GM12874 (cell line): ENCODE results near the gene SKP1.

Experiments
- TF ChIP-seq, protein P1 (sequence below): IDR thresholded peaks from 2 replicates; pipeline ENCODE4 v1.5.1; 2011; ENCODE audit warnings: low read depth, mild to moderate bottlenecking, control low read depth, low read length, moderate library complexity; ENCODE audit not compliant: insufficient read depth

Gene SKP1

DNA sequence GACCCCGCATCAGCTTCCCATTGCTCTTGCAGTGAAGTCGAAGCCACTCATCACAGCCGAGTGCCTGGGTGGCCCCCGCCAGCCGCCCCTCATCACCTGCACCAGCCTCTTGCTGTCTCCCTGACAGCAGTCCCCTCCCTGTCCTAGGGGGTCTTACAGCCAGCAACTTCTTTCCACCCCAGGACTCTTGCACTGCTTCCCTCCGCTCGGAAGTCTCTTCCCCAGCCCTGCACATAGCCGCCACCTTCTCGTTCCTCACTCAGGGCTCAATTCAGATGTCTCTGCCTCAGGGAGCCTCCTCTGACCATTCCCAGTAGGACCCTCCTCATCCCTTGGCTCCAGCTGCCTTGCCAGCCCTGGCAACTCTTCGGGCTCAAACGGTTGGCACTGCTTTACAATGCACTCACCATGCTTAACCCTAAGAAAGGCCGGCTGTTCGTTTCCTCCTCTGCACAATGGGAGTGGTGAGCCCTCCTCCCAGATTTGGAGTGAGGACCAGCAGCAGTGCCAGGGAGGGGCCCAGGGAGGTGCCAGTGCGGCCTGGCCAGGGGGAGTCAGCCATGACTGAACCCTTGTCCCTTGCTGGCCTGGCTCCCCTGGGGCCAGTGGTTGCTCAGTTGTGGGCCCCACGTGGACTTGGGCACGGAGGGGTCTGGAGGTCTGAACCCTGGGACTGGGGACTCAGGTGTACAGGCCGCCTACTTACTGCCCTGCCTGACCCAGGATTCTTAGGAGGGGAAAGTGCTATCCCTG is 56.2 kb downstream of the SKP1 start:
- TF ChIP-seq, protein P1, sequence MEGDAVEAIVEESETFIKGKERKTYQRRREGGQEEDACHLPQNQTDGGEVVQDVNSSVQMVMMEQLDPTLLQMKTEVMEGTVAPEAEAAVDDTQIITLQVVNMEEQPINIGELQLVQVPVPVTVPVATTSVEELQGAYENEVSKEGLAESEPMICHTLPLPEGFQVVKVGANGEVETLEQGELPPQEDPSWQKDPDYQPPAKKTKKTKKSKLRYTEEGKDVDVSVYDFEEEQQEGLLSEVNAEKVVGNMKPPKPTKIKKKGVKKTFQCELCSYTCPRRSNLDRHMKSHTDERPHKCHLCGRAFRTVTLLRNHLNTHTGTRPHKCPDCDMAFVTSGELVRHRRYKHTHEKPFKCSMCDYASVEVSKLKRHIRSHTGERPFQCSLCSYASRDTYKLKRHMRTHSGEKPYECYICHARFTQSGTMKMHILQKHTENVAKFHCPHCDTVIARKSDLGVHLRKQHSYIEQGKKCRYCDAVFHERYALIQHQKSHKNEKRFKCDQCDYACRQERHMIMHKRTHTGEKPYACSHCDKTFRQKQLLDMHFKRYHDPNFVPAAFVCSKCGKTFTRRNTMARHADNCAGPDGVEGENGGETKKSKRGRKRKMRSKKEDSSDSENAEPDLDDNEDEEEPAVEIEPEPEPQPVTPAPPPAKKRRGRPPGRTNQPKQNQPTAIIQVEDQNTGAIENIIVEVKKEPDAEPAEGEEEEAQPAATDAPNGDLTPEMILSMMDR: no peak

DNA sequence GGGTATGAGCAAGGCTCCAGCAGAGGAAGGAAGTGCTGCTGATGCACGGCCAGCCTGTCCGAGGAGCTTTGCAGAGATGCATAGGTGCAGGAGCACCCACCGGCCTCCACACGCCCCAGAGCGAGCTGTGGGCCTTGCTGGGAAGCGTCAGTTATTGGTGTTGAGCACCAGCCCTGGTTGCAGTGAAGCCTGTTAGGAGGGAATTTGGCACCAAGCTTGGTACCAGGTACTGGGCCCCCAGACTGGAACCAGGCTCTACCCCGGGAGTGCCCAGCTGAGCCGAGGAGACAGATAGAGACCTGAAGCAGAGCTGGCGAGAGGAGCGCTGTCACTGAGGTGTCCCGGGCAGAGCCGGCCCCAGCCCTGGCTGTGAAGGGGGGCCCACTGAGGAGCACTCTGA is 57.0 kb downstream of the SKP1 start:
- TF ChIP-seq, protein P1: no peak

DNA sequence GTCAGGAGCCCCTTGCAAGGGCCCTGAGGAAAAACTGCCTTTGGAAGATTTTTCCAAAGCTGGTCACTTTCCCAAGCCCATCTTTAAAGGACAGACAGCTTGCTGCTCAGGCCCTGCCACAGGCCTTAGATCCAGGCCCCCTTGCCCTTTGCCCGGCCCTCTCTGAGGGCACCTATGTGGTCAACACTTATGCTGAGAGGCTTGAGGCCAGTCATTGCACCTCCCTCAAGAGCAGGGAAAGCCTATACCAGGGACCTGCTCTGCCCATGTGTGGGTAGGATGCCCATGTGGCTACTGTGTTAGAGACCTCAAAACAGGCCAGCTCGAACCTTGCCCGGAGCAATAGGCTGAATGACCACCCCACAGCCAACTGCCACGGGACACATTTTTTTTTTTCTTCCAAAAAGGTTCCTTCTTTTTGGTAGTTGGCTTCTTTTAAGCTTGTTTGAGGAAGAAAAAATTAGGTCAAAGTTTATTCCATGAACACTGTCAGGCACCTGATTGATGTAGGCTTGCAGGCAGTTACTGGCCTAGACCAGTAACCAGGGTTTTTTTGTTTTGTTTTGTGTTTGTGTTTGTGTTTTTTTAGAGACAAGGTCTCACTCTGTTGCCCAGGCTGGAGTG is 58.4 kb downstream of the SKP1 start:
- TF ChIP-seq, protein P1: no peak

DNA sequence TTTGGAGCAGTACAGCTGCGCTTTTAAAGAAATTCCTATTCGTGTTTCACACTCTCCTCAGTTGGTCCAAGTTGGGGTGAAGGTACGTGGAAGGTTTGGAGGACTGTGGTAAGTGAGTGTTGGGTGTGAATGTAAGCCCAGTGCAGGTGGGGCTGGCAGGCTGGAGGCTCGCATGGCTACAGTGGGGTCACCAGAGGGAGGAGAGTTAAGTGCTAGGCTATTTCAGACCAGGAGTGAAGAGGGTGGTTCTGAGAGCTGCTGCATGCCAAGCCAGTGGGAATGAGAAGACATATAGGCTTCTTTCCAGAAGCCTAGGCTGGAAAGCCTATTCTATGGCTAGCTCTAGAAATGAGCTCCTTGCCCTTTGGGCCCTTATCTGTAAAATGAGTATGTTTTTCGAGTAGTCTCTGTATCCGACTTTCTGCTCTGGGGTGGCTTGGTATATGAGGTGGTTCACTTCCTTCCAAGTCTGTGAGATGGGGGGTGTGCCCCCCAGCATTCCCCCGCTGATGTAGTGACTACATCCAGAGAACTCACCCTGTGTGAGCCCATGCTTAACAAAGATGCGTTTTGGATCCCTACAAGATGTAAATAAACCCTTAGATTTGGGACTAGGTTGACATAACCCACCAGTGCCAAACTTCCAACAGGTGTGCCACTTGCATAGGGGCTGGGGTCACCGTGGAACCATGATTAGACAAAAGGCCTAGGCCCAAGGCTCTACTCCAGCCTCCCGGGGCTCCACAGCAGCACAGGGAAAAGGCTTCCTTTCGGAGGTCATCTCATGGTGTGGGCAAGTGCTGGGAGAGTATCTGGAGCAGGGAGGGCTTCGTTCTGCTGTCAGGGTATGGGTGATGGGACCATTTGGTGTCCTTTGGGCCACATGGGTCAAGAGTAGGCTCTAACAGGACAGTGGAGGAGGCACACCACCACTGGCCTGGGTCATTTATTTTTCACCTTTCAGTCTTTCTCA is 59.7 kb downstream of the SKP1 start:
- TF ChIP-seq, protein P1: no peak

DNA sequence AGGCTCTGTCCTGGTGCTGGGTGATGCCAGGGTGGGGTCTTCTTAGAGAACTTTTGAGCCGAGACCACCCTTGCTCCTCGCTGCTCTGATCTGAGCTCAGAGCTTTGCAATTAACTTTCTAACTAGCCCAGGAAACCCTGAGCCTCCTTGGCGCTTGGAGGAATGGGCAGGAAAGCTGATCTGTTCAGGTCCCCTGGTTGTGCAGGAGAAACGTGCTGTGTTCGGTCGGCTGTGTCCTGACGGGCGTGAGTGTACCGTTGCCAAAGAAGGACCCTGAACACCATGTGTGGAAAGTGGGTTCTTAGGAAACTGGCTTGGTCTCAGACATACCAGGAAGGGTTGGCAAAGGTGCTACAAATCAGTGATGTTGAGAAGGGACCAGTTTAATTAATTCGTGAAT is 60.5 kb downstream of the SKP1 start:
- TF ChIP-seq, protein P1: no peak

DNA sequence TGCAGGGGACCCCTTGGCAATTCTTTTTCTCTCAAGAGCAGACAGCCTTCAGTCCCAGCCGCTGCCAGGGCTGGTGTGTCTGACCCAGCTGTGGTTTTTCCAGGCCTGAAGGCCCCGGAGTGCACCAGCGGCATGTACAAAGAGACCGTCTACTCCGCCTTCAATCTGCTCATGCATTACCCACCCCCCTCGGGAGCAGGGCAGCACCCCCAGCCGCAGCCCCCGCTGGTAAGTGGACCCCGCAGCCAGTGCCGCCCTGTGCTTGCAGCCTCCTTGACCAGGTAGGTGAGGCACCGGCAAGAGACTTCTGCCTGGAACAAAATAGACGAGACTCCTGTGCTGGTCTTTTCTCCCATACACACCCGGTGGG is 61.0 kb downstream of the SKP1 start:
- TF ChIP-seq, protein P1: no peak
